ENCODE measurements around the gene HERPUD2. TPM values are rescaled to one million over a fixed set of nuclear protein-coding genes. Genes with fewer than 3 reads are reported as not detected.

Gene HERPUD2
- total and polyA plus RNA-seq, 2 of the 8 experiments (the other 6 are each of a cell fraction or from before 2014, with no cell fraction given) = 18.3 to 27.3 TPM

- no peak for TF ChIP-seq CHD7 (IDR thresholded peaks at IDR 0.05; ENCODE audit: insufficient replicate concordance, low read length)
These were observed 1.1 kb upstream of the HERPUD2 start (continued) for GRCh38 chr7:35695987-35696386.

Measured in H1 (cell line).